CD4-positive, alpha-beta T cell treated with Interleukin-15 for 1 hour (primary cell): ENCODE data around the gene KRTAP3-2.

Experiments
- DNase-seq: peaks from one replicate; pipeline ENCODE4 v3.0.0-alpha.2; 2020

KRTAP3-2 gene

DNA sequence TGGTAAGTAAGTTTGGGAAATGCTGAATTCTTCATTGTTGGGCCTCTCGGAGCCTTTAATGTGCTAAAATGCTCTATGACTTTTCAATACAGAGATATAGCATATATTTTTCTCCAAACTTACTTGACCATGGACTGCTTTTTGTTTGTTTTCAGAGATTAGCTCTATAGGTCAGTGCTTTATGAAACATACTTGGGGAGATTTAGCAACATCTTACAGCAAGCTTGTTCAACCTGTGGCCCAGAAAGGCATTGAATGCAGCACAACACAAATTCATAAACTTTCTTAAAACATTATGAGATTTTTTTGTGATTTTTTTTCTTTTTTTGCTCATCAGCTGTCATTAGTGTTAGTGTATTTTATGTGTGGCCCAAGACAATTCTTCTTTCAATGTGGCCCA is 10.2 kb upstream of the KRTAP3-2 start:
- DNase-seq: no peak

DNA sequence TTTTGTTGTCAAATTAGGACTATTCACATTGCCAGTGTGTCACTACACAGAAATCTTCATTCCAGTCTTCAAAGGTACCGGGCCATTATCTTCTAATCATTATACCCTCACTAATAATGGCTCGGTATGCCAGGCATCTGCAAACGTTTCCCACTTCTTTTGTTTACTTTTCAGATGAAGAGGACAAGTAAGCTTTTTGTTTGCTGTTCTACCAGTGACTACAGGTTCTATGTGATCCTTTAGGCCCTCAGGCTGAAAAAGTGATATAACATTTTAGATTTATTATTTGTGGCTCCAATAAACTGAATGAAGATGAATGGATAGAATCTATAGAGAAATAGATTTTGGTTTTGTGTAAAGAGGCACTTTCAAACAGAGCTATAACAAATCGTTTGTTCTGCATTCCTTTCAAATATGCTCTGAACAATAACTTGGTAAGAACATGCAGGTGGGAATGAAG is 9.6 kb upstream of the KRTAP3-2 start:
- no peak for DNase-seq

DNA sequence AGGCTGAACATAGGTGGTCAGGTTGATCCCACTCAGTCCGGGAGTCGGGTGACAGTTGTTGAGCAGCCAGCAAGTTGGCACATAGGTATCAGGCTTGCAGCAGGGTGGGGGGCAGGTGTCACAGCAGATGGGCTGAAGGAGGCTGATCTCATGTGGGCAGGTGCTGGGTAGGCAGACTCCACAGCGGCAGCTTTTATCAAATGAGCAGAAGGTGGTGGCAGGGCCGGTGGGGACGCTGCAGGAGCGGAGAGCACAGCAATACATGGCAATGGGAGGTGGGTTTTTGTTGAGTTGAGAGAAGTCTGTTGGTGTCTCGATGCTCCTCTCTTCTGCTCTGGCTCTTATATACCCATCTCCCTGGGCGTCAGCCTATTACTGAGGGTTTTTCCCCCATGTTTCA is 9.1 kb upstream of the KRTAP3-2 start, which contains the start of gene KRTAP3-1:
Gene KRTAP3-1, minus strand, starts transcription at position 318 of the 400 bp plus-strand sequence. Its CDS starts 54 bp downstream, at position 264.
- no peak for DNase-seq

DNA sequence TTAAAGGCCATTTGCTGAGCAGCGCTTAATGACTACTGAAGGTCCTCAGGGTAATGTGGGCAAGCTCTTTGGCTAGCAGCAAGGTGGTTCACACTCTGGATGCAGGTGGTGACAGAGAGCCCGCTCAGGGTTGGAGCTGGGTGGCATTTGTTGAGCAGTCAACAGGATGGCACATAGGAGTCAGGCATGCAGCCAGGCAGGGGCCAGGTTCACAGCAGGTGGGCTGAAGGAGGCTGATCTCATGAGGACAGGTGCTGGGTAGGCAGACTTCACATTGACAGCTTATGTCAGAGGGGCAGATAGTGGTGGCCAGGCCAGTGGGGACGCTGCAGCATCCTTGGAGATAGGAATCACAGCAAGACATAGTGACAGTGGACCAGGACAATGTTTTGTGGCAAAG is 4.7 kb upstream of the KRTAP3-2 start:
- DNase-seq: no peak

DNA sequence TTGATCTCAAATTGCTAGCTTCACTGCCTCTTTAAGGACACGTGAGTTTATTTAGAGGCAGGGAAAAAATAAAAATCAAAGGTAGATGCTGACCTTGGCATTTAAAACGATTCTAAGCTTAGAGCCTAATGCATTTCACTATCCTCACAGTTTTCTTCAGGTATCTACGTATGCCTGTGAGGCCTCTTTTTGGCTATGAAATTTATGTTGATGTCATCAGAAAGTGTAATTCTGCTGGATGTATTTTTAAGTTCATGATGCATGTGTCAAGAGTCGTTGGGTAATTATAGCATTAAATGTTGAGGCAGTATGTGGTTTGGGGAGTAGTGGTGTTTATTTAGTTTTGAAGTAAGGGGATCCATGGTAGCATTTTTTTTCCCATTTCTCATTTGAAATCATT is 4.2 kb upstream of the KRTAP3-2 start:
- no peak for DNase-seq

GRCh38 chr17:41002814-41003213 is 3.1 kb upstream of the KRTAP3-2 start:
- DNase-seq: no peak

DNA sequence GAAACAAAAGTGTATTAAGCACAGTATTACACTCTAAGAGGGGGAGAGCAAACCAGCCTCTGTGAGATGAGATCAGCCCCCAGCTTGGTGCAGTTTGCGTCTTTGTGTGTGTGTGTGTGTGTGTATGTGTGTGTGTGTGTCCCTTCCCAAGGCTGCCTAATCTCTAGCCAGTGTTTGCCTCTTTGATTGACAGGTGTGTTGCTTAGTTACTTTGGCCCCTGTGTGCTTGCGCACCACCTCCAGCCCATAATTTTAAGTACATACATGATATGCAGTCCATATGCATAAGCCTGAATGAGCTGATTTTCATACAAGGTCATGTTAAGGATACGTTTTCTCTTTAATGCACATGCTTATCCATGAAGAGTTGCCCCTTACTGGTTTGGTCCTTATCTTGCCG is 2.1 kb upstream of the KRTAP3-2 start:
- DNase-seq: no peak

DNA sequence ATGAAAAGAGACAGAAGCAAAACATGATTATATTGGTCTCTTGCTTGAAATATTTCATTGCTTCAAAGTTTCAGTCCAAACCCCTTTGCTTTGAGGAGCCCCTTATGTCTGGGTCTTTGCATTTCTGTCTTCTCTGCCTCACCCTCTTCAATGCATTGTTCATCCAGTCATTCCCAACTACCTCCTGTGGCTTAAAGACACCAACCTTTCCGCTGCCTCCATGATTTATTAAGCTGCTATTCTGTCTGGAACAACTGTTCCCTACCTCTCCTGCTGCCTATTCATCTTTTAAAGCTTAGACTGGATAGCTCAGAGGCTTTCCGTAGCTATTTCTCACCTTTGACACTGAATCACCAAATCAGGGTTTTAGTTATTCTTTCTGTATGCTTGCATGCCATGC is 2.3 kb downstream of the KRTAP3-2 start:
- DNase-seq: no peak

GRCh38 chr17:40996829-40997228 is 2.9 kb downstream of the KRTAP3-2 start:
- DNase-seq: no peak

GRCh38 chr17:40995116-40995515 is 4.6 kb downstream of the KRTAP3-2 start:
- no peak for DNase-seq

GRCh38 chr17:40993839-40994238 is 5.9 kb downstream of the KRTAP3-2 start, which contains the start of gene KRTAP3-3:
TSS of gene KRTAP3-3 (minus strand) at chr17:40994164. CDS start at chr17:40994097, 67 bp downstream.
- no peak for DNase-seq

DNA sequence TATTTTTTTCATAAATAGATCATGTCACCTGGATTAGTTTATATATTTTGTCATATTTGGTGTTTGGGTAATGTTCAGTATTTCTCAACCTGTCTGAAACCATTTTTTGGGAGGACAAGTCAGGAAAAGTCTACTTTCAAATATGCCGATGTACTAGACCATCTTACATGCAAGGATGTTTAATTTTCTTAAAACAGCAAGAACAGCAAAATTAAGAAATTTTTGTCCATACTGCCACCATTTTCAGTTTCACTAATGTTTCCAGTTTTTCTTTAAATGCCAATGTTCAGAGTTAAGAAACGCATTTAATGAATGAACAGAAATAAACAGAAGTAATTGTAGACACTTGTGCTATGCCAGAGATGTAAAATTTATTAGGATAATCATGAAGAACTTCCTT is 6.6 kb downstream of the KRTAP3-2 start:
- DNase-seq: no peak

GRCh38 chr17:40992666-40993065 is 7.0 kb downstream of the KRTAP3-2 start:
- no peak for DNase-seq

- DNase-seq: no peak
Observed at GRCh38 chr17:40986920-40987319, 12.8 kb downstream of the KRTAP3-2 start.

GRCh38 chr17:40984226-40984625 is 15.5 kb downstream of the KRTAP3-2 start, which contains the start of gene KRT40:
TSS of gene KRT40 (minus strand) at chr17:40984326. CDS start at chr17:40984273, 53 bp downstream.
- no peak for DNase-seq

DNA sequence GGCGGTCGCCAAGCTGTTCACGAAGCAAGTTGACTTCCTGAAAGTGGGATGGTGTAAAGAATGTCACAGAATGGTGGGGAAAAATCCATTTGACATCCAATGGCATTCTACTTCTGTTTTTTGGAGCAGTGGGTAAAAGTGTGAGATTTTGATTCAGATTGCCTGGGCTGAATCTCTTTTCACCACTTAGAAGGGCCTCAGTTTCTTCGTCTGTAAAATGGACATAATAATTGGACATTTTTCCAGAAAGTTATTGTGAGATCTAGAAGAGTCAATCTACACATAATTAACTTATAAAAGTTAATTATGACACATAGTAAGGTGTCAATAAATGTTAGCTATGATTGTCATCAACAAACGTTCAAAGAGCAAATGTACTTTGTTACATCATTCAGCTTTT is 18.6 kb downstream of the KRTAP3-2 start:
- DNase-seq: no peak

GRCh38 chr17:40980596-40980995 is 19.1 kb downstream of the KRTAP3-2 start:
- DNase-seq: no peak

DNA sequence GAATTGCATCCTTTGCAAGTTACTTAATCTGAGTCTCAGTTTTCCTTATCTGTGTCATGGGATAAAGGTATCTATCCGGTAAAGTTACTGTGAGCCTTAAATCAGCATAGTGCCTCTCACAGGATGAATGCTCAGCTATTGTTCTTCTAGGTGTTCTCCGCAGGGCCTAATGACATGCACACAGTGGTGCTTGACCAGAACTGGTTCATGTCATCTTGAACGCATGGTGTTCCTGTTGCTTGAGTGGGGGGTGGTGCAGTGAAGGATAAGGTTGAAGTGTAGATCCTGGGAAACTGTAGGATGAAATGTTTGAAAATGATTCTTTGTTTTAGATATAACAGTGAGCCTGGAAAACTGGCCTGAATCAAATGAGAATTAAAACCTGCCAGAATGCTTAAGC is 19.6 kb downstream of the KRTAP3-2 start:
- no peak for DNase-seq

- DNase-seq: no peak
Observed at GRCh38 chr17:40978575-40979151, 21.0 kb downstream of the KRTAP3-2 start.

DNA sequence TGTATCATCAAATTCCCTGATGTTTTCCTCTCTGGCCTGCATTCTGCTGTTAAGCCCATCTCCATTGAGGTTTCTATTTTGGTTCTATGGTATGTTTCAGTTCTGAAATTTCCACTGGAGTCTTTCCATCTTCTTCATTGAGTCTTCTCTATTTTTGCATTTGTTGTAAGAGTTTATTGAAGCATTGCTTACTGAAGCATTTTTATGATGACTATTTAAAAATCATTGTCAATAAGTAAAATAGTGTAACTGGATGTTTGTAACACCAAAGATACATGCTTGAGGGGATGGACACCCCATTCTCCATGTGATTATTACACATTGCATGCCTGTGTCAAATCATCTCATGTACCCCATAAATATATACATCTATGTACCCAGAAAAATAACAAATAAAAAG is 24.2 kb downstream of the KRTAP3-2 start:
- no peak for DNase-seq

- DNase-seq: no peak
Observed at GRCh38 chr17:40974366-40974765, 25.3 kb downstream of the KRTAP3-2 start.

- DNase-seq: no peak
Observed at GRCh38 chr17:40967582-40967981, 32.1 kb downstream of the KRTAP3-2 start.

DNA sequence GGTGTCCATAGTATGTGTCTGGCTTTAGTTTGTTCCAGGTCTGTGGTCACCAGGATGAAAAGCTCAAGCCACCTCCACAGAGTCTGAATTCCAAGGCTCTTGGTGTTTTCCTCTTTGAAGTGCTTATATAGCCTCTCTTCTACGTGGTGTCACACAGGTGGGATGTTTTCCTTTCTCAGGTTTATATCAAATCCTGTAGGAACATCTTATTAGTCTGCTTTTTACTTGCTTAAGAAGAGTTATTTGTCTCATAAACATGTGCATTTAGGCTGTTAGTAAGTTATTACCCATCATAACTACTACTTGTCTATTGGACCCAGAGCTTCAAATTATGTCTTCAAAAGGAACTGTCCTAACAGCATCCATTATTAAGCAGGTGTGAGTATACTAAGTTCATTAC is 32.9 kb downstream of the KRTAP3-2 start, which contains the start of gene KRT39:
Gene KRT39, minus strand, starts transcription at position 101 of the 400 bp plus-strand sequence. Its CDS starts 92 bp downstream, at position 9.
- DNase-seq: no peak

GRCh38 chr17:40963838-40964237 is 35.9 kb downstream of the KRTAP3-2 start:
- no peak for DNase-seq

DNA sequence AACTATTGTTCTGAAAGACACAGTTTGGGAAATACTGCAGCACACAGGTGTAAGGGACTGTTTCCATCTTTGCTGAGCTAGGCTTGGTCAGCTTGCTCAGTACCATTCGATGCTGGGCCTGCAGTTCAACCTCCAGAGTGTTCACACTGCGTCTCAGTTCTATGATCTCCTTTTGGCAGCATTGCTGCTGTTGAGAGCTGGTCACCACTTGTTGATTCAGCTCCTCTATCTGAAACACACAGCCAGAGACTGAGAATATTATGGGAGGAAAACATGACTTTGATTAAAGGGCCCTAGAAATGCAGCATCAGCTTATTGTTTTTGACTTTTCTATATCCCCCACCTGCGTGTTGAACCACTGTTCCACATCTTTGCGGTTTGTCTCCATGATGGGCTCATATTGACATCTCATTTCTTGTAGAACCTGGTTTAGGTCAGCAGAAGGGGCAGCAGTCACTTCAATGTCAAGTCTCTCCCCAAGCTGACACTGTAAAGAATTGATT is 37.6 kb downstream of the KRTAP3-2 start:
- DNase-seq: no peak
